ENCODE measurements around the gene UBQLN4.

UBQLN4 gene

GRCh38 chr1:156089704-156090103 lies 36.1 kb upstream of the UBQLN4 start:
- no peak for TF ChIP-seq CTCF (IDR thresholded peaks at IDR 0.05; ENCODE audit: borderline replicate concordance, control extremely low read depth, extremely low read depth, insufficient read depth, missing control alignments)
- no peak for DNase-seq (ENCODE audit: low spot score)
- in situ Hi-C loops (cut with MboI; ENCODE audit: low sequenced_read_pairs, unreplicated experiment): loop anchor here (5.0 to 10.0 kb wide), 2 partner anchors 43 to 135 kb away; no protein-coding TSS in a partner anchor

DNA sequence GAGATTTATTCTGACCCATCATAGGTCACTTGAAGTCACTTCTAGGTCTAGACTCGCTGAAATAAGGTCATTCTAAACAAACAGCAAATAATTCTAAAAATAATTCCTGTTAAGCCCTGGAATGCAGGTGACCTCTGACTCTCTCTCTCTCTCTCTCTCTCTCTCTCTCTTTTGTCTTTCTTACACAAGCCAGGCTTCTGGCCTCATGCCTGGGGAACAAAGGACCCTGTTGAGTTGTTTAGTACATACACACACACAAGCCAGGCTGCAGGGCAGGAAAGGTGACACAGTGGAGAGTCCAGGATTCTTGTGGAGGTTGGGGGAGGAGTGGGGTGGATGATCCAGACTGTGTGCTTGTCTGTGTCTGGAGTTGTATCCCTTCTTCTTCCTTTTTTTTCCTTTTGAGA lies 32.7 kb upstream of the UBQLN4 start:
- no peak for DNase-seq (ENCODE audit: low spot score)

DNA sequence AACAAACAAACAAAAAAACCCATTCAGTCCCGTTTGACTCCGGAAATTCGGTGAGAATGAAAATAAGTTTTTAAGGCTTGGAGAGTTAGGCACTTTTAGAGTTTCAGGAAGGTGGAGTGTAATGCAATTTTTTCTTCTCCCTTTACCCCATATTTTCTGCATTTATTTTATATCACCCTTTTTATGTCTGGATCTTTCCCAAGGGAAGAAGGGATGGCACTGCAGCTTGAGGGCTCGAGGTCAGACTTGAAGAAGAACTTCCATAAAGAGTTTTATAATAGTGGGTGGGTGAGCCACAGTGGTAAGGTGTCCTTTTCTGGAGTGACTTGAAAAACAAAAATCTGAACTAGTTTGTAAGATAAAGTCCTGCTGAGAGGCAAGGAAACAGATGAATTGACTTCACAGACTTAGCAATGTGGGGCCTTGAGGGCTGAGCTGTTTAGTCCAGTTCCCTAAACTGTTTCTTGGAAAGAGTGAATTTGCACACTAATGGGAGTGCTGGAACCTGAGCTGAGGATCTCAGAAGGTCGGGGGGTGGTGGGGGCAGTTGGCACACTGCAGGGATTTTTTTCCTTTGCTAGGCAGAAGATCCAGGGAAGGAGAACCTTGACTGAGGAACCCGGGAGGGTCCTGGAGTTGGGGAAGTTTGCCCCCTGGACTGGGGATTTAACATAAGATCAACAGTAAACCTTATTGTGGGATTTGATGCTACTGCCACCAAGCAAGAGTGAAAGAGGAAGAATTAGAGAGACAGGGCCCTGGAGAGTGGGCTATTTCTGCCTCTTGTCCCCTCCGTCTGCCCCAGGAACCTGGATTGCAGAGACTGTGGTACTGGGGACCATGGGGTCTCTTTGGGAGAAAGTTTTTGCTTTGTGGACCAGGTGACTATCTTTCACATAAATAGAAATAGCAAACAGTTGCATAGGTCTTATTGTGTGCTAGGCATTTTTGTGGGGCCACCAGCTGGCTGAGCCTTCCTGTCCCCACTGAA lies 30.5 kb upstream of the UBQLN4 start:
- TF ChIP-seq CTCF (IDR thresholded peaks at IDR 0.05; ENCODE audit: borderline replicate concordance, control extremely low read depth, extremely low read depth, insufficient read depth, missing control alignments): no peak
- in situ Hi-C loops (cut with MboI; ENCODE audit: low sequenced_read_pairs, unreplicated experiment): no loop called here
- no peak for DNase-seq (ENCODE audit: low spot score)

More for the DNA sequence above, 32.7 kb upstream of the UBQLN4 start:
- in situ Hi-C loops (cut with MboI; ENCODE audit: low sequenced_read_pairs, unreplicated experiment): no loop called here
- no peak for TF ChIP-seq CTCF (IDR thresholded peaks at IDR 0.05; ENCODE audit: borderline replicate concordance, control extremely low read depth, extremely low read depth, insufficient read depth, missing control alignments)

DNA sequence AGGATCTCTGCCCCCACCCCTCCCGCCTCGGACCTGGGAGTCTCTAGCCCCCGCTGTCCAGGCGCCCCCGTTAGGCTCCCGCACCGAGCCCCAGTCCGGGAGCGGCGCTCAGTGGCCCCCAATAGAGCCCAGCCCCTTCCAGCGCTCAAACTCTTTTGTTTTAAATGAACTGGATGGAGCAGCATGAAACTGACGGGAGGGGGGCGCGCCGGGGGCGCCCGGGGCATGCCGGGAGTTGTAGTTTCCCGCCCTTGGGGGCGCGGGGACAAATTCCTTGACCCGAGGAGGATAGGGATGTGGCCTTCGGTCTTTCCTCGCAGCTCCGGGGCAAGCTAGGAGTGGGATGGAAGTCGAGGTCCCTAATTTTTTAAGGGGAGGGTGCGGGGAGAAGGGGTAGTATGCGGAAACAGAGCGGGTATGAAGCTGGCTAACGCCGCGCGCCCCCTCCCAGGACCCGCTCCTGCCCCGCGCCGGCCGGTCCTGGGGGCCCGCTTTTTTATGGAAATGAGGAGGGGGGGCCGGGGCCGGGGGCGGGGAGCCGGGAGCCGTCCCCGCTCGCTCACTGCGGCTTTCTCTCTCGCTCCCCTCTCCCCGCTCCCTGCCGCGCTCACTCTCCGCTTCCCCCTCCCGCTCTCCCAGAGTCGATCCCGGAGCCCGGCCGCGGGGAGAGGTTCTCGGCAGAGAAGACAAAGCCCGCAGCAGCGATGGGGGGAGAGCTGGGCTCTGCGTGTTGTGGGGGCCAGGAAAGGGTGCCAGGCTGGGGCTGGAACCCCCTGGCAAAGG lies 28.9 kb upstream of the UBQLN4 start, which contains the start of gene MEX3A:
TSS of gene MEX3A (minus strand) at position 157 of the 783 bp plus-strand sequence. CDS start 467 bp downstream, outside the sequence.
- DNase-seq (ENCODE audit: low spot score): peak; percentile 89
- TF ChIP-seq CTCF (IDR thresholded peaks at IDR 0.05; ENCODE audit: borderline replicate concordance, control extremely low read depth, extremely low read depth, insufficient read depth, missing control alignments): no peak
- in situ Hi-C loops (cut with MboI; ENCODE audit: low sequenced_read_pairs, unreplicated experiment): no loop called here

GRCh38 chr1:156081917-156082308 lies 28.3 kb upstream of the UBQLN4 start:
- TF ChIP-seq CTCF (IDR thresholded peaks at IDR 0.05; ENCODE audit: borderline replicate concordance, control extremely low read depth, extremely low read depth, insufficient read depth, missing control alignments): no peak
- in situ Hi-C loops (cut with MboI; ENCODE audit: low sequenced_read_pairs, unreplicated experiment): no loop called here

DNA sequence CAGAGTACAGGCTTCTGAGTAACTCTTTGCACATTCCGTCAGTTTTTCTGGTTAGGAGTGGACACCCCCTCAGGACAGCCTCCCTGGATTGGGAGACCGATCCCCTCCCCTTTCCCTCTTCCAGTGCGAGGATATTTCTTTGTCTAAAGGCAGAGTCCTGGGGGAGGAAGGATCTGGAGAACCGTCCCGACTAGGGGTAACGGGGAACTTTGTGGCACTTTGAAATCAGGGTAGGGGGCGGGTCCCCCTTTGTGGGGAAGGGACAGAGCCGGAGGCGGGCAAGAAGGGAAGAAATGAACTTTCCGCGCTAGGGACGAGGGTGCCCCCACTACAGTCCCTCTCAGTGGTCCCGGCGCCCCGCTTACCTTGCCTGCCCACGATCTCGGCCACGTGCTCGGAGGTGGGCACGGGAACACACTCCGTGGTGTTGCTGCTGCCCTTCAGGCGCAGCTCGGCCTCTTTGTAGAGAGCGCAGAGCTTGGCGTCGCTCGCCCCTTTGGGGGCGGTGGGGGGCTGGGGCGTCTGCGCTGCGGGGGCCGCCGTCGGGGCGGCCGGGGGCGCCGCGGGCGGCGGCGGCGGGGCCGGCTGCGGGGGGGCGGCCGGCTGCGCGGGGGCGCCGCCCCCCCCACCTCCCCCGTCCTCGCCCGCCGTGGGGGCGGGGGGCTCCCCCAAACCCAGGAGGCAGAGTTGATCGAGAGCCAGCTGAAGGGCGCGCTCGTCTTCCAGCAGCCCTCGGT lies 27.8 kb upstream of the UBQLN4 start:
- in situ Hi-C loops (cut with MboI; ENCODE audit: low sequenced_read_pairs, unreplicated experiment): no loop called here
- TF ChIP-seq CTCF (IDR thresholded peaks at IDR 0.05; ENCODE audit: borderline replicate concordance, control extremely low read depth, extremely low read depth, insufficient read depth, missing control alignments): no peak
- no peak for DNase-seq (ENCODE audit: low spot score)

More at GRCh38 chr1:156081917-156082308, 28.3 kb upstream of the UBQLN4 start:
- DNase-seq (ENCODE audit: low spot score): no peak
